Dermis blood vessel endothelial cell (primary cell): ENCODE data around the gene ZNF784. TPM values are rescaled to one million over a fixed set of nuclear protein-coding genes. Genes with fewer than 3 reads are reported as not detected.
A peak's percentile ranks its signal among the peaks of the same experiment; 100 is the strongest.

Source experiments
- DNase-seq: peaks from one replicate; pipeline ENCODE4 v3.0.0; 2010
- total RNA-seq: library from RNA; depleted of rRNA; stranded (reverse); fragments of >200 nt; gene quantifications from 2 replicates; pipeline ENCODE4 v1.2.3, GENCODE V29; 2014

The ZNF784 gene
- total RNA-seq, 1 donor from 2014 or later = 5.3 TPM

GRCh38 chr19:55642153-55643002, 18.0 kb upstream of the ZNF784 start:
- DNase-seq = peak; percentile 28

GRCh38 chr19:55641426-55642152, 17.2 kb upstream of the ZNF784 start:
- no peak for DNase-seq

DNA sequence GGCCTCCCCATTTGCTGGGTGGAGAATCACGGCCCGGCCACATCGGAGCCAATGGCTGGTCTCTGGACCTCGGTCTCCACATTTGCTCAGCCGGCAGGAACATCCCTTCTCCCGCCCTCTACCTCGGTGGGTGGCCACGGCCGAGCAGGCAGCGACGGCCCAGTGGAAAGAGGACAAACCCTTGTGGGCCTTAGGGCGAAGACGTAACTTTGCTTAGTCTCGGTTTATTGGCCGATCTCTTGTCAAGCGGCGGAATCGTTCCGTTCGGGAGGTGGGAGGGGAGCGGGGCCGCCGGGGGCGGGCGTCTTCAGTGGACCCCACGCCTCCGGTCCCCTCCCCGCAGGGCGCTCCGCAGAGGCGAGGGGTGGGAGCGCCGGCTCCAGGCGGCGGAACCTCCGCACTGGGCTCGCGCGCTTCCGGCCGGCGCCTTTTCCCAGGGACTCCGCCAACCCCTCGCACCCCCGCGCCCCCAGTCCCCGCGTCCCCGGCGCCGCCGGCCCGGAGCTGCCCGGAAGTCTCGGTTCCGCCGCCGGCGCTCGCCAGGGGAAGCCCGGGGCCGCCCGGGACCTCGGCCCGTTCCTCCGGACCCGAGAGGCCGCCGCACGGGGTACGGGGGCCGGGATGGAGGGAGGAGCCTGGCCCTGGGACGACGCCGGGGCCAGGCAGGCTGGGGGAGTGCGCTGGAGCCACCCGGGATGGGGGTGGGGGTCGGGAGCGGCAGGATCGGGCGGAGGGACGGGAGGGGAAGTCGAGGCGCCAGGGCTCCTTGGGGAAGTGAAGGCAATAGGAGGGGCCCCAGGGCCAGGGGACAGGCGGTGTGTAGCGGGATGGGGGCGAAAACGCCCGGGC, 16.4 kb upstream of the ZNF784 start, which contains the start of gene ZNF580:
Gene ZNF580, plus strand, starts transcription at position 426 of the 849 bp plus-strand sequence. CDS start 1,507 bp downstream, outside the sequence.
- DNase-seq = peak; percentile 70

DNA sequence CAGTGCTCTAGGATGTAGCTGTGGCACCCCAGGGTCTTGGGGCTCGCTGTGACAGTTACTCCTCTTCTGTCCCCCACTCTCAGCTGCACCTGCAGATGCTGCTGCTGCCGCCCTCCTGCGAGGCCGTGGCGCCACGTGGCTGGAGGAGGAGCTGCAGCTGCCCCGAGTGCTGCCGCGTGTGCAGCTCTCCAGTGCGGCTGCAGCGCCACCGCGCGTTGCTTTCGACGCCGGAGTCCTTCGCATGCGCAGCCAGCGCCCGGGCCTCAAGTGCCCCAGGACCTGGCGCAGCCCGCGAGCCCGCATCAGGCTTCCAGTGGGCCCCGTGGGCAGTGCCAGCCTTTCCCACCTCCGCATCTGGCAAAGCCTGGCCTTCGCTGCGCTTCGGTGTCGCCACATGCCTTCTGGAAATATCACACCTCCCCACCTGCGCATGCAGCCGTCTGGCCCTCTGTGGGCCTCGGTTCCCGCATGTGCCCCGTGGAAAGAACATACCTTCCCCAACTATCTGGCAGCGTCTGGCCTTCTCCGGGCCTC, 15.7 kb upstream of the ZNF784 start:
- peak; percentile 81 for DNase-seq

GRCh38 chr19:55638864-55639359, 14.5 kb upstream of the ZNF784 start:
- peak; percentile 62 for DNase-seq

- no peak for DNase-seq
Observed at GRCh38 chr19:55637534-55637933, 13.2 kb upstream of the ZNF784 start.

- no peak for DNase-seq
Observed at GRCh38 chr19:55636723-55637122, 12.4 kb upstream of the ZNF784 start.

GRCh38 chr19:55635856-55636440, 11.6 kb upstream of the ZNF784 start:
- no peak for DNase-seq

- DNase-seq = no peak
Observed at GRCh38 chr19:55635334-55635717, 11.0 kb upstream of the ZNF784 start.

DNA sequence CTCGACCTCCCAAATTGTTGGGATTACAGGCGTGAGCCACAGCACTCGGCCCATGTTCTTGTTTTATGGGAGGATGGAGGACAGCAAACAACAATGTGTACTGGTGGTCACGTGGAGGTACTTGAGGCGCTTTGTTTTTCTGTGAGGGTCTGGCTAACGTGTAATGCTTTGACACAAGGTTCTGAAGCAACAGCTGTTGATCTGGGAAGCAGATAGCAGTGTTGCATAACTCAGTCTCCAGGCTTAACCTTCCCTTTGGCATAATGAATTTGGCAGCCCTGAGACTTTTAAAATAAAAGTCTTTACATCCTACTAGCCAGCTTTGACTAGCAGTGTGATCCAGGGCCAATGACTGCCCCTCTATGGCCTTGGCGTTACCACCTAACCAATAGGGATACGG, 9.5 kb upstream of the ZNF784 start:
- no peak for DNase-seq

- peak; percentile 99 for DNase-seq
Observed at GRCh38 chr19:55632463-55632834, 8.1 kb upstream of the ZNF784 start.

DNA sequence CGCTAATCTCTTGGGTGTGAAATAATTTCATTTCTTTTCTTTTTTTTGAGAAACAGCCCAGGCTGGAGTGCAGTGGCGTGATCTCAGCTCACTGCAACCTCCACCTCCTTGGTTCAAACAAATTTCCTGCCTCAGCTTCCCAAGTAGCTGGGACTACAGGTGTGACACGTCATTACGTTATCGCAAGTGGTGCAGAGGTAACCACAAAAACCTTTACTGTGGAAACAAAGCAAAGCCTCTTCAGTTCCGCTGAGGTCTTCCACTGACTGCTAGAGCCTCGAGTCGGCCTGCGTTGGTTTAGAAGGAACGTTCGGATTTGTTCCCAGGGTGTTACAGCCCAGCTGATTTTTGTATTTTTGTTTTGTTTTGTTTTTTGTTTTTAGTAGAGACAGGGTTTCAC, 2.0 kb upstream of the ZNF784 start:
- no peak for DNase-seq

DNA sequence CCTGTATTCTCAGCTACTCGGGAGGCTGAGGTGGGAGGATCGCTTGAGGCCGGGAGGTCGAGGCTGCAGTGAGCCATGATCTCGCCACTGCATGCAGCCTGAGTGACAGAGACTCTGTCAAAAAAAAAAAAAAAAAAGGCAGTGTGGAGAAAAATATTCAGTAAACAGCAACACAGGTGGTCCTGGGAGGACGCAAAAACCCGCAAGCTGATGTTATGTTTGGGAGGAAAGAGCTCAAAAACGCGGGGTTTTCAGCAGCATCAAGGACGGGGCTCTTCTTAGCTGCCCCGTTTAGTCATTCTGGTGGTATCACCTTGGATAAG, 599 bp upstream of the ZNF784 start:
- no peak for DNase-seq

DNA sequence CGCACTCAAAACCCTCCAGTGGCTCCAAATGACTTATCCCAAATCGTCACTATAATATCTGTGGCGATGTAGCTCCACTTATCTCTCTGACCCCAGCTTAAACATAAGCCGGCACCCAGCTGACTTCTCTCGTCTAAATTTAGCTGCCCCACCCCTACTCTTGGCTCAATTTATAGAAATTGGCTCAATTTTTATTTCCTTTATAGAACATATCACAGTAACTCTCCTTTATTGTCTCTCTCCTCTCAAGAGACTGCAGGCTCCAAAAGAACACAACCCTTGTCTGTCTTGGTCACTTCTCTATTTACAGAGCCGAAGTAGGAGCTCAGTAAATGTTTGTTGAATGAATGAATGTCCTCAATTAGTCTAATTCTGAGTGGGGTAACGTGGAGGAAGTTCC, 805 bp downstream of the ZNF784 start:
- DNase-seq = no peak

- no peak for DNase-seq
Observed at GRCh38 chr19:55623130-55623529, 1.2 kb downstream of the ZNF784 start.

DNA sequence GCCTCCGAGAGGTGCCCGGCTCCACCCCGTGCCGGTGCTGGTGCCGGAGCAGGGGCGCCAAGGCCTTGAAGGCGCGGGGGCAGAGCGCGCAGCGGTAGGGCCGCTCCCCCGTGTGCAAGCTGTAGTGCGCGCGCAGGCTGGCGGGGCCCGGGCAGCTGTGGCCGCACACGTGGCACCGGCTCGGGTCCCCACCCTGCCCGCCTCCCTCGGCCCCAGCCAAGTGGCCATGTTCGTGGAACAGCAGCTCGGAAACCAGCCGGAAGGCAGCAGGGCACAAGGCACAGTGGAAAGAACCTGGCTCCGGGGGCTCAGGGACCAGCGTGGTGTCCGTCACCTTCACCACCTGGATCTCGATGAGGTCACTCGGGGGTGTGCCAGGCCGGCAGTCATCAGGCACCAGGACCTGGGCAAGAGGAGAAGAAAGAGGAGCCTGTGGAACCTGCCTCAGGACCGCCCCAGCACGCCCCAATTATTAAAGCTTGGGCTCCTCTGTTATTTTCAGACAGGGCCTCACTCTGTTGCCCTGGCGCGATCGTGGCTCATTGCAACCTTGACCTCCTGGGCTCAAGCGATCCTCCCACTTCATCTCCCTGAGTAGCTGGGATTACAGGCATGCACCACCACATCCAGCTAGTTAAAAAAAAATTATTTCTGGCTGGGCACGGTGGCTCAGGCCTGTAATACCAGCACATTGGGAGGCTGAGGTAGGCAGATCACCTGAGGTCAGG, 2.0 kb downstream of the ZNF784 start:
- no peak for DNase-seq

- no peak for DNase-seq
Observed at GRCh38 chr19:55621673-55622231, 2.6 kb downstream of the ZNF784 start.

DNA sequence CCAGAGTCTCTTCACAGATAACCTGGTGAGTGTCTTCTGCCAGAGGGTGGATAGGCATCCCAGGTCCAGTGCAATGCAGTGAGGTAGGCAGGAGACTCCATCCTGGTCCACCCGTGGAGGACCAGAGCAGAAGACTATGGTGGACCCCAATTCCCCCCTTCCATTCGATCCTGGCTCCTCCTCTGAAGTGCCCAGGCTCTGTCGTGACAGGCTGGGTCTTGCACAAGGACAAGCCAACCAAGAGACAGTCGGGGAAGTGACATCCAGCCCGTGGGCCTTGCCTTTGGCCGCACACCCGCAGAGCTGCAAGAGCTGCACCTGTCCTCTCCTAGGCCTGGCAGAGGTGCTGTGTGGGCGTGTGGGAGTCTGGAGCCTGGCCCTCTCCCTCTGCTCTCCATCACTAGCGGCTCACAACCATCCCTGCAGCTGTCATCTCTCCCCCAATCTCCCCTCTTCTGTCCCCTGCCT, 3.1 kb downstream of the ZNF784 start:
- no peak for DNase-seq

DNA sequence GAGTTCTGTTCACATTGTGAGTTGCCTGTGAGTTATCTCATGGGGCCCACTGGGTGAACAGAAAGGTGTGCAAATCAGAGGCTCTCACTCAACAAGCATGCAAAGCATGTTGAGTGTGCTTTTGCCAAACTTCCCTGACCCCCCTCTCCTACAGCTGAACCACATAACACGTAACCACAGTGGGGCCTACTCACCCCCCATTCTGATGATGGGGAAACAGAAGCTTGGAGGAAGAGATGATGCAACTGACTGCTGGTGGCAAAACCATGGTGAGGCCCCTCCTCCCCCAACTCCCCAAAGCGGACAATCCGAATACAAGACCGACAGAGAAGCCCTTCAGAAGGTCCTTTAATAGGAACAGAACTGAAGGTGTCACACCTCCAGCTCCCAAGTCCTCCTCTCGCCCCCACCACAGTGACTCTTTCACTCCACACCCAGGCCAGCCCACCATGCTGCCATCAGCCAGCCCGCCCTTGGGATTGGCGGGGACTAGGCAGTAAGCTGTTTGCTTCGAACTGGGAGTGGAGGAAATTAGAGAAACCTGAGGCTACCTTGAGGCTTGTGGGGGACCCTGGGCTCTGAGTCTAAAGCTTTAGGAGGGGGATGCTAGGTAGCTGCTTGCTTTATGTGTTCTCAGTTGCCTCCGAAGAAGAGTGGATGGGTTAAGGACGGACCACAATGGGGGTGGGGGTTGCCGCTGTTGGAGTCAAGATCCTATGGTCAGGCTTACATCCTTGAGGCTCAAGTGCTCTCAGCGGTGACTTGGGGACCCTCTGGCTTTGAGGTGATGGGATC, 3.8 kb downstream of the ZNF784 start:
- DNase-seq = no peak

GRCh38 chr19:55619286-55619685, 5.1 kb downstream of the ZNF784 start:
- DNase-seq = no peak
